Neural cell (in vitro differentiated cells): ENCODE data around the gene PPP1CA. TPM values are rescaled to one million over a fixed set of nuclear protein-coding genes. Genes with fewer than 3 reads are reported as not detected.

Source experiments
- H2AFZ ChIP-seq: fragments of 200-600, 300-800 bp; sonication (generic), shearing (Covaris generic); 2 replicates; pipeline ENCODE4 v1.6.0; 2014; ENCODE audit warnings: low read depth, mild to moderate bottlenecking, antibody characterized with exemption, low read length, moderate library complexity
- H3F3A ChIP-seq: fragments of 200-600 bp; shearing (Covaris generic); 2 replicates; pipeline ENCODE4 v1.6.1; 2016; ENCODE audit warnings: mild to moderate bottlenecking, moderate library complexity, mixed read lengths, antibody characterized with exemption, low read length; ENCODE audit not compliant: insufficient read depth, poor library complexity, severe bottlenecking
- H3K27ac ChIP-seq: fragments of 200-600, 300-800 bp; sonication (generic), shearing (Covaris generic); 2 replicates; pipeline ENCODE4 v1.5.1; 2014; ENCODE audit warnings: mild to moderate bottlenecking, low read length, moderate library complexity
- H3K27me3 ChIP-seq: fragments of 300-800, 200-600 bp; sonication (generic), shearing (Covaris generic); 2 replicates; pipeline ENCODE4 v1.6.0; 2014; ENCODE audit warnings: mild to moderate bottlenecking, low read depth, low read length, moderate library complexity; ENCODE audit not compliant: insufficient read depth
- H3K36me3 ChIP-seq: fragments of 300-800, 200-600 bp; sonication (generic), shearing (Covaris generic); 2 replicates; pipeline ENCODE4 v1.5.1; 2014; ENCODE audit warnings: mild to moderate bottlenecking, antibody characterized with exemption, low read length, moderate library complexity; ENCODE audit not compliant: insufficient read depth
- H3K4me2 ChIP-seq: fragments of 300-800, 200-600 bp; sonication (generic), shearing (Covaris generic); 2 replicates; pipeline ENCODE4 v1.6.0; 2014; ENCODE audit warnings: mild to moderate bottlenecking, low read length
- H3K4me3 ChIP-seq: fragments of 300-800, 200-600 bp; sonication (generic), shearing (Covaris generic); 2 replicates; pipeline ENCODE4 v1.5.1; 2014; ENCODE audit warnings: mild to moderate bottlenecking, low read length, moderate library complexity
- H3K79me2 ChIP-seq: fragments of 200-600 bp; shearing (Covaris generic); replicated peaks from 2 replicates; pipeline ENCODE4 v1.6.0; 2014; ENCODE audit warnings: mild to moderate bottlenecking, low read length, moderate library complexity; ENCODE audit not compliant: insufficient read depth
- H3K9ac ChIP-seq: fragments of 300-800, 200-600 bp; sonication (generic), shearing (Covaris generic); 2 replicates; pipeline ENCODE4 v1.6.1; 2016; ENCODE audit warnings: mild to moderate bottlenecking, low read length, mixed read lengths
- H3K9me2 ChIP-seq: fragments of 200-600 bp; shearing (Covaris generic); 2 replicates; pipeline ENCODE4 v1.6.1; 2016; ENCODE audit warnings: mild to moderate bottlenecking, low read length, mixed read lengths; ENCODE audit not compliant: insufficient read depth
- H3K9me3 ChIP-seq: fragments of 200-600, 300-800 bp; sonication (generic), shearing (Covaris generic); 2 replicates; pipeline ENCODE4 v1.6.1; 2016; ENCODE audit warnings: mild to moderate bottlenecking, mixed run types, low read length, moderate library complexity, mixed read lengths
- H4K20me1 ChIP-seq: fragments of 200-600 bp; shearing (Covaris generic); 2 replicates; pipeline ENCODE4 v1.6.1; 2016; ENCODE audit warnings: mild to moderate bottlenecking, mixed run types; ENCODE audit not compliant: insufficient read depth
- CTCF ChIP-seq: fragments of 450-650 bp; IDR thresholded peaks from 2 replicates; pipeline ENCODE4 v1.5.1; 2014; ENCODE audit warnings: antibody characterized with exemption, mild to moderate bottlenecking, moderate library complexity; ENCODE audit not compliant: poor library complexity, severe bottlenecking
- EP300 ChIP-seq: fragments of 450-650 bp; conservative IDR thresholded peaks from 2 replicates; pipeline ENCODE4 v1.6.1; 2014; ENCODE audit warnings: antibody characterized with exemption, mild to moderate bottlenecking, moderate library complexity; ENCODE audit not compliant: poor library complexity, severe bottlenecking
- EZH2 ChIP-seq: fragments of 200-600, 300-800 bp; shearing (Covaris generic), sonication (generic); IDR thresholded peaks from 2 replicates; pipeline ENCODE4 v1.6.1; 2014; ENCODE audit warnings: antibody characterized with exemption, low read length, borderline replicate concordance, mild to moderate bottlenecking; ENCODE audit not compliant: insufficient read depth, poor library complexity, severe bottlenecking
- MXI1 ChIP-seq: fragments of 450-650 bp; conservative IDR thresholded peaks from 2 replicates; pipeline ENCODE4 v1.6.1; 2014; ENCODE audit warnings: antibody characterized with exemption, mild to moderate bottlenecking; ENCODE audit not compliant: poor library complexity, severe bottlenecking
- POLR2AphosphoS5 ChIP-seq: IDR thresholded peaks from 2 replicates; pipeline ENCODE4 v1.6.1; 2012
- RAD21 ChIP-seq: fragments of 450-650 bp; conservative IDR thresholded peaks from 2 replicates; pipeline ENCODE4 v1.6.1; 2014; ENCODE audit warnings: antibody characterized with exemption, mild to moderate bottlenecking, moderate library complexity
- SMC3 ChIP-seq: fragments of 450-650 bp; conservative IDR thresholded peaks from 2 replicates; pipeline ENCODE4 v1.6.1; 2014; ENCODE audit warnings: antibody characterized with exemption, mild to moderate bottlenecking, moderate library complexity; ENCODE audit not compliant: poor library complexity
- TAF1 ChIP-seq: IDR thresholded peaks from 2 replicates; pipeline ENCODE4 v1.6.1; 2012; ENCODE audit warnings: low read depth
- polyA plus RNA-seq: library from polyadenylated mRNA; depleted of rRNA; stranded (reverse); fragments of >200 nt; gene quantifications from 2 replicates; pipeline ENCODE4 v1.2.3, GENCODE V29; 2014
- TF ChIP-seq, protein P1 (sequence below): IDR thresholded peaks from 2 replicates; pipeline ENCODE4 v1.6.1; 2012; ENCODE audit warnings: borderline replicate concordance

Gene PPP1CA
- polyA plus RNA-seq, 1 donor from 2014 or later: 106 TPM

DNA sequence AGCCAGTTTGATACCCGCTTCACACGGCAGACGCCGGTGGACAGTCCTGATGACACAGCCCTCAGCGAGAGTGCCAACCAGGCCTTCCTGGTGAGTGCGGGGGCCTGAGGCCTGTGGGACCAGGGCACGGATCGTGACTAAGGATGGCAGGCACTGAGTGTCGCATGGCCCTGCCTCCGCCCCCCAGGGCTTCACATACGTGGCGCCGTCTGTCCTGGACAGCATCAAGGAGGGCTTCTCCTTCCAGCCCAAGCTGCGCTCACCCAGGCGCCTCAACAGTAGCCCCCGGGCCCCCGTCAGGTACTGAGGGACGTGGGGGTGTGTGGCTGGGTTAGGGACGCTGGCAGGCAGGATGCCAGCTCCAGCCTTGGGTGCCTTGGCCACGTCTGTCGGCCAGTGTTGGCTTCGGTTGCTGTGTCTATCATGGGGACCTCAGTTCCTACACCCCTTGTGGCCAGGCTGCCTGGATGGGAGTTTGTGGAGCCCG lies 32.8 kb upstream of the PPP1CA start:
- H3K9me3 ChIP-seq: no peaks in the 10 kb centered on the region
- no peaks in the 10 kb centered on the region for H3K79me2 ChIP-seq
- no peaks in the 10 kb centered on the region for H3K27me3 ChIP-seq
- H3K4me2 ChIP-seq: no peak overlapping the region
- no peak for TF ChIP-seq TAF1
- no peak for TF ChIP-seq CTCF
- no peak for TF ChIP-seq EZH2
- no peak for TF ChIP-seq EP300
- no peak for TF ChIP-seq MXI1
- TF ChIP-seq RAD21: no peak
- TF ChIP-seq, protein P1, sequence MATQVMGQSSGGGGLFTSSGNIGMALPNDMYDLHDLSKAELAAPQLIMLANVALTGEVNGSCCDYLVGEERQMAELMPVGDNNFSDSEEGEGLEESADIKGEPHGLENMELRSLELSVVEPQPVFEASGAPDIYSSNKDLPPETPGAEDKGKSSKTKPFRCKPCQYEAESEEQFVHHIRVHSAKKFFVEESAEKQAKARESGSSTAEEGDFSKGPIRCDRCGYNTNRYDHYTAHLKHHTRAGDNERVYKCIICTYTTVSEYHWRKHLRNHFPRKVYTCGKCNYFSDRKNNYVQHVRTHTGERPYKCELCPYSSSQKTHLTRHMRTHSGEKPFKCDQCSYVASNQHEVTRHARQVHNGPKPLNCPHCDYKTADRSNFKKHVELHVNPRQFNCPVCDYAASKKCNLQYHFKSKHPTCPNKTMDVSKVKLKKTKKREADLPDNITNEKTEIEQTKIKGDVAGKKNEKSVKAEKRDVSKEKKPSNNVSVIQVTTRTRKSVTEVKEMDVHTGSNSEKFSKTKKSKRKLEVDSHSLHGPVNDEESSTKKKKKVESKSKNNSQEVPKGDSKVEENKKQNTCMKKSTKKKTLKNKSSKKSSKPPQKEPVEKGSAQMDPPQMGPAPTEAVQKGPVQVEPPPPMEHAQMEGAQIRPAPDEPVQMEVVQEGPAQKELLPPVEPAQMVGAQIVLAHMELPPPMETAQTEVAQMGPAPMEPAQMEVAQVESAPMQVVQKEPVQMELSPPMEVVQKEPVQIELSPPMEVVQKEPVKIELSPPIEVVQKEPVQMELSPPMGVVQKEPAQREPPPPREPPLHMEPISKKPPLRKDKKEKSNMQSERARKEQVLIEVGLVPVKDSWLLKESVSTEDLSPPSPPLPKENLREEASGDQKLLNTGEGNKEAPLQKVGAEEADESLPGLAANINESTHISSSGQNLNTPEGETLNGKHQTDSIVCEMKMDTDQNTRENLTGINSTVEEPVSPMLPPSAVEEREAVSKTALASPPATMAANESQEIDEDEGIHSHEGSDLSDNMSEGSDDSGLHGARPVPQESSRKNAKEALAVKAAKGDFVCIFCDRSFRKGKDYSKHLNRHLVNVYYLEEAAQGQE: no peak
- TF ChIP-seq POLR2AphosphoS5: no peak
- no peak for TF ChIP-seq SMC3
- H3K36me3 ChIP-seq: no peaks in the 10 kb centered on the region
- H3F3A ChIP-seq: no peaks in the 10 kb centered on the region
- no peak overlapping the region for H2AFZ ChIP-seq
- H3K9ac ChIP-seq: no peak overlapping the region
- no peak overlapping the region for H3K4me3 ChIP-seq
- no peaks in the 10 kb centered on the region for H4K20me1 ChIP-seq
- H3K27ac ChIP-seq: no peak overlapping the region
- H3K9me2 ChIP-seq: no peaks in the 10 kb centered on the region

DNA sequence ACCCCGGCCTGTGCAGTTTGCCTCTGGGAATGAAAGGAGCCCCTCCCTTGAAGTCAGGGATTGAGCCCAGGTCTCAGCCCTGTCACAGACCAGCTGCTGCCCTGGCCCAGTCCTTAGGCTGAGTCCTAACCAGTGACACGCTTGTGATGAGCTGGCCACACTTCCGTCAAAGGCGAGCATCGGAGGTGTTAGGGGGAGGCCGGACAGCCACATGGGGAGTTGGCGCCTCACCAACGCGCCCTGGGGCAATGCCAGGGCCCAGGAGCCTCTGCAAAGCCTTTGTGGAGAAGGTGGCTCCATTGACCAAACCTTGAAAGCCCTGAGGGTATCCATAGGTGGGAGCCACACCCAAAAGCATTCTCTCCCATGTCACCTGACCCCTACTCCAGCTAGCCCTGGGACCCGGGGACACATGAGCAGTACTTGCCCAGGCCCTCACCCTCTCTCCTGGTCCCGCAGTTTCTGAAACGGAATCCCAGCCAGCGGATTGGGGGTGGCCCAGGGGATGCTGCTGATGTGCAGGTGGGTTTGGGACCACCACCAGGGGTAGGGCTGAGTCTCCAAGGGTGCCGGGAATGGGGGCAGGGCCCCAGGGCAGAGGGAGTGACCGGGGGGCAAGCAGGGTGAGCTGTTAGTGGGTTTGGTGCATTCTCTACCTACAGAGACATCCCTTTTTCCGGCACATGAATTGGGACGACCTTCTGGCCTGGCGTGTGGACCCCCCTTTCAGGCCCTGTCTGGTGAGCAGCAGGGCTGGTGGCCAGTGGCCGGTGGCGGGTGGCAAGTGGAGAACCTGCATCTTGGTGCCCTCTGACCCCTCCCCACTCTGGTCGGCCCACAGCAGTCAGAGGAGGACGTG lies 32.1 kb upstream of the PPP1CA start:
- peaks cover 6% of the 10 kb centered on the region for H3K79me2 ChIP-seq
- TF ChIP-seq MXI1 (no peak), RAD21 (no peak), EZH2 (no peak), CTCF (no peak), SMC3 (no peak), EP300 (no peak), TAF1 (no peak), POLR2AphosphoS5 (no peak)
- TF ChIP-seq, protein P1: no peak
- no peaks in the 10 kb centered on the region for H3K36me3 ChIP-seq
- H2AFZ ChIP-seq: no peak overlapping the region
- no peaks in the 10 kb centered on the region for H3K9me3 ChIP-seq
- no peak overlapping the region for H3K27ac ChIP-seq
- H3K4me3 ChIP-seq: no peak overlapping the region
- H3K9ac ChIP-seq: no peak overlapping the region
- no peaks in the 10 kb centered on the region for H3K27me3 ChIP-seq
- no peaks in the 10 kb centered on the region for H4K20me1 ChIP-seq
- H3K9me2 ChIP-seq: no peaks in the 10 kb centered on the region
- H3F3A ChIP-seq: no peaks in the 10 kb centered on the region
- H3K4me2 ChIP-seq: no peak overlapping the region
